Retina (tissue), 1 donor: ENCODE measurements around the gene RNF13.
"Not testable (repeated sequence)": the region's sequence is repeated elsewhere in the genome, so short reads cannot be mapped to it uniquely, and the experiment has no call there.

Experiments used
- DNase-seq: peaks from one replicate; pipeline ENCODE4 v3.0.0-alpha.2; 2016

The RNF13 gene

GRCh38 chr3:149901770-149902169 lies 88.8 kb downstream of the RNF13 start:
- no peak for DNase-seq

- no peak for DNase-seq
These were observed 89.6 kb downstream of the RNF13 start for GRCh38 chr3:149902498-149903139.

- DNase-seq = no peak
These were observed 93.0 kb downstream of the RNF13 start for GRCh38 chr3:149906036-149906435.

GRCh38 chr3:149908424-149908957 lies 95.5 kb downstream of the RNF13 start:
- peak; percentile 19 for DNase-seq

- DNase-seq = no peak
These were observed 96.9 kb downstream of the RNF13 start for GRCh38 chr3:149909923-149910322.

GRCh38 chr3:149917124-149917667 lies 104.2 kb downstream of the RNF13 start:
- no peak for DNase-seq

- no peak for DNase-seq
These were observed 106.5 kb downstream of the RNF13 start for GRCh38 chr3:149919509-149919908.

GRCh38 chr3:149920119-149920518 lies 107.1 kb downstream of the RNF13 start:
- DNase-seq = no peak

- DNase-seq = no peak
These were observed 120.0 kb downstream of the RNF13 start for GRCh38 chr3:149933008-149933407.

- no peak for DNase-seq
These were observed 120.8 kb downstream of the RNF13 start for GRCh38 chr3:149933858-149934257.

- no peak for DNase-seq
These were observed 121.5 kb downstream of the RNF13 start for GRCh38 chr3:149934524-149934923.

GRCh38 chr3:149936812-149937230 lies 123.8 kb downstream of the RNF13 start:
- no peak for DNase-seq

- not testable (repeated sequence) for DNase-seq
These were observed 125.5 kb downstream of the RNF13 start for GRCh38 chr3:149938392-149939055.

GRCh38 chr3:149941186-149941585 lies 128.2 kb downstream of the RNF13 start:
- DNase-seq = no peak

- DNase-seq = no peak
These were observed 128.9 kb downstream of the RNF13 start for GRCh38 chr3:149941946-149942345.

GRCh38 chr3:149942409-149942808 lies 129.4 kb downstream of the RNF13 start:
- DNase-seq = no peak

- not testable (repeated sequence) for DNase-seq
These were observed 131.0 kb downstream of the RNF13 start for GRCh38 chr3:149943966-149944365.

- no peak for DNase-seq
These were observed 134.2 kb downstream of the RNF13 start for GRCh38 chr3:149947231-149947630.

GRCh38 chr3:149949181-149949580 lies 136.2 kb downstream of the RNF13 start:
- no peak for DNase-seq

- no peak for DNase-seq
These were observed 141.8 kb downstream of the RNF13 start for GRCh38 chr3:149954812-149955211.

- DNase-seq = no peak
These were observed 142.4 kb downstream of the RNF13 start for GRCh38 chr3:149955449-149955848.

GRCh38 chr3:149957361-149958125 lies 144.5 kb downstream of the RNF13 start:
- DNase-seq = no peak

- no peak for DNase-seq
These were observed 145.3 kb downstream of the RNF13 start for GRCh38 chr3:149958171-149958796.
